ENCODE data around the gene PAX5. TPM values are rescaled to one million over a fixed set of nuclear protein-coding genes. Genes with fewer than 3 reads are reported as not detected.

Gene PAX5
- total RNA-seq, 3 donors from 2014 or later, result 0.59 TPM; not detected in 2

GRCh38 chr9:36803961-36804360 lies 230.1 kb downstream of the PAX5 start:
- H3K9me3 ChIP-seq, result no peaks in the 10 kb centered on the region
- no peak overlapping the region for H3K4me3 ChIP-seq
- H3K4me1 ChIP-seq, result no peaks in the 10 kb centered on the region
- H3K27me3 ChIP-seq, result peaks cover 0 to 22% of the 10 kb centered on the region in 2 donors
- no peak overlapping the region for H3K27ac ChIP-seq
- no peak for DNase-seq (ENCODE audit: low spot score in 2 of 2)
- intact Hi-C loops (cut with DNase I; ENCODE audit: low total_unique reads), result no loop called here
- no peaks in the 10 kb centered on the region for H3K36me3 ChIP-seq
- TF ChIP-seq CTCF (IDR thresholded peaks at IDR 0.05) (no peak), POLR2AphosphoS5 (IDR thresholded peaks at IDR 0.05) (no peak), POLR2A (IDR thresholded peaks at IDR 0.05) (no peak)

GRCh38 chr9:36802201-36802920 lies 231.7 kb downstream of the PAX5 start:
- H3K27ac ChIP-seq, result no peak overlapping the region
- TF ChIP-seq CTCF (IDR thresholded peaks at IDR 0.05) (no peak), POLR2A (IDR thresholded peaks at IDR 0.05) (no peak), POLR2AphosphoS5 (IDR thresholded peaks at IDR 0.05) (no peak)
- no peaks in the 10 kb centered on the region for H3K36me3 ChIP-seq
- H3K27me3 ChIP-seq, result peaks cover 0 to 22% of the 10 kb centered on the region in 2 donors
- H3K9me3 ChIP-seq, result no peaks in the 10 kb centered on the region
- DNase-seq (ENCODE audit: low spot score in 2 of 2), result no peak
- H3K4me1 ChIP-seq, result no peaks in the 10 kb centered on the region
- H3K4me3 ChIP-seq, result no peak overlapping the region
- intact Hi-C loops (cut with DNase I; ENCODE audit: low total_unique reads), result no loop called here

GRCh38 chr9:36800455-36800854 lies 233.6 kb downstream of the PAX5 start:
- no peak for DNase-seq (ENCODE audit: low spot score in 2 of 2)
- Histone ChIP-seq H3K36me3 (no peaks in the 10 kb centered on the region), H3K9me3 (no peaks in the 10 kb centered on the region), H3K27me3 (peaks cover 0 to 22% of the 10 kb centered on the region in 2 donors), H3K4me3 (no peak overlapping the region), H3K4me1 (no peaks in the 10 kb centered on the region), H3K27ac (no peak overlapping the region)
- intact Hi-C loops (cut with DNase I; ENCODE audit: low total_unique reads), result no loop called here
- TF ChIP-seq CTCF (IDR thresholded peaks at IDR 0.05) (no peak), POLR2A (IDR thresholded peaks at IDR 0.05) (no peak), POLR2AphosphoS5 (IDR thresholded peaks at IDR 0.05) (no peak)

GRCh38 chr9:36798350-36799065 lies 235.6 kb downstream of the PAX5 start:
- H3K4me3 ChIP-seq, result no peak overlapping the region

More at GRCh38 chr9:36798350-36799065, 235.6 kb downstream of the PAX5 start:
- Histone ChIP-seq H3K27ac (no peak overlapping the region), H3K9me3 (peaks cover 0 to 3% of the 10 kb centered on the region in 2 donors), H3K4me1 (no peaks in the 10 kb centered on the region), H3K27me3 (peaks cover 0 to 22% of the 10 kb centered on the region in 2 donors), H3K36me3 (no peaks in the 10 kb centered on the region)
- DNase-seq (ENCODE audit: low spot score in 2 of 2), result no peak
- intact Hi-C loops (cut with DNase I; ENCODE audit: low total_unique reads), result loop anchor here (5.0 kb wide), 1 partner anchor 589 kb away; no protein-coding TSS in a partner anchor
- TF ChIP-seq CTCF (IDR thresholded peaks at IDR 0.05) (no peak), POLR2AphosphoS5 (IDR thresholded peaks at IDR 0.05) (no peak), POLR2A (IDR thresholded peaks at IDR 0.05) (no peak)

Measured in breast epithelium (tissue), 4 donors.